SJSA1 (cell line): ENCODE results near the gene CYP11A1. TPM values are rescaled to one million over a fixed set of nuclear protein-coding genes. Genes with fewer than 3 reads are reported as not detected.

ENCODE experiments used
- DNase-seq, 2 experiments: peaks; one replicate each; pipeline ENCODE4 v3.0.0-alpha.2; 2015 to 2020; ENCODE audit warnings: low spot score in 2 of 2, low read depth in 1 of 2
- H3K27ac ChIP-seq: fragments of 250-450 bp; sonication (Bioruptor Pico); 2 replicates; pipeline ENCODE4 v1.5.1; 2020; ENCODE audit warnings: mild to moderate bottlenecking, moderate library complexity
- H3K27me3 ChIP-seq: fragments of 250-450 bp; sonication (Bioruptor Pico); replicated peaks from 2 replicates; pipeline ENCODE4 v1.5.1; 2020; ENCODE audit warnings: mild to moderate bottlenecking, moderate library complexity
- H3K36me3 ChIP-seq: fragments of 250-450 bp; sonication (Bioruptor Pico); 2 replicates; pipeline ENCODE4 v1.5.1; 2020; ENCODE audit warnings: mild to moderate bottlenecking
- H3K4me1 ChIP-seq: fragments of 250-450 bp; sonication (Bioruptor Pico); replicated peaks from 2 replicates; pipeline ENCODE4 v1.6.1; 2021; ENCODE audit warnings: mild to moderate bottlenecking
- H3K4me3 ChIP-seq: fragments of 250-450 bp; sonication (Bioruptor Pico); 2 replicates; pipeline ENCODE4 v1.5.1; 2020; ENCODE audit warnings: mild to moderate bottlenecking
- H3K9me3 ChIP-seq: fragments of 250-450 bp; sonication (Bioruptor Pico); replicated peaks from 2 replicates; pipeline ENCODE4 v1.5.1; 2020; ENCODE audit warnings: mild to moderate bottlenecking
- total RNA-seq: library from RNA; depleted of rRNA; stranded (reverse); fragments of >200 nt; shearing (Covaris generic); gene quantifications from 2 replicates; pipeline ENCODE4 v1.2.3, GENCODE V29; 2014

The CYP11A1 gene
- total RNA-seq, 1 experiment from 2014 or later, result 1.3 TPM

DNA sequence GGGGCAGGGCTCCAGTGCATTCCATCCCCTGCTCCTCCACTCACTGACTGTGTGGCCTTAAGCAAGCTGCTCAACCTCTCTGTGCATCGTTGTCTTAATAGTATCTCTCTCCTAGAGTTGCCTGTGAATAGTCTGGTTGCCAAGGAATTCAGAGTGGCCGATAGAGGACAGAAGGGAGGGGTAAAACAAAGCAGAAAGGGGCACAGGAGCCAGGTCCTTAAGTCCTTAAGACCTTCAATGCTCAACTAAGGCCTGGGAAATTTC, 13.7 kb upstream of the CYP11A1 start:
- no peak overlapping the region for H3K27ac ChIP-seq
- no peak for DNase-seq
- H3K9me3 ChIP-seq, result no peaks in the 10 kb centered on the region
- no peaks in the 10 kb centered on the region for H3K36me3 ChIP-seq
- no peaks in the 10 kb centered on the region for H3K27me3 ChIP-seq
- peaks cover 20% of the 10 kb centered on the region for H3K4me1 ChIP-seq
- no peak overlapping the region for H3K4me3 ChIP-seq

DNA sequence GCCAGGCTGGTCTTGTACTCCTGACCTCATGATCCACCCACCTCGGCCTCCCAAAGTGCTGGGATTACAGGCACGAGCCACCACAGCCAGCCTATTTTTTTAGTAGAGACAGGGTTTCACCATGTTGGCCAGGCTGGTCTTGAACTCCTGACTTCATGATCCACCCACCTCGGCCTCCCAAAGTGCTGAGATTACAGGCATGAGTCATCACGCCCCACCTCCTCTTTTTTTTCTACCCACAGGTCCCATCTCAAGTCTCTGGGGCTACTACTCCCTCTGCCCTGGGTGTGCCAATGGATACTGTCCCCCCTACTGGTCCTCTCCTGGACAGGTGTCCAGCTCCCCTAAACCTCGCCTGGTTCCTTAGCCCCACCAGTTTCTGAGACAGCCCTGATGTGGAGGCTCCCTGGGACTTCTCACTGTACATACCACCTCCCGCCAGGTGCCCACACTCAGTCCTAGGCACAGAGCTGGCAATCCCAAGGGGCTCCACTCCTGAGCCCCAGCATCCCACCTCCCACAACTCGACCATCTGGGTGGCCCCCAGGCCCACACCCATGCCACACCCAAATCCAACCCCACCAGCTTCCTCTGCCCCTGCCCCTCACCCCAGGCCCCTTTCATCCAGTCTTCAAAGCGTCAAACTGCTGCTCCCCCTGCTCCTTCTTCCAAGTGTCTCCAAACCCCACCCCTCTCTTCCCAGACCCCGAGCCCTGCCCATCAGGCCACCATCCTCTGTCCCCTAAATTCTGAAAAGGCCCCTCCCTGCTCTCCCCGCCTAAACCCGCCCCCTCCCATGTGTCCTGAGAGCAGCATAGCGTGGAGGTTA, 13.1 kb upstream of the CYP11A1 start:
- Histone ChIP-seq H3K9me3 (no peaks in the 10 kb centered on the region), H3K27ac (no peak overlapping the region), H3K36me3 (no peaks in the 10 kb centered on the region), H3K27me3 (no peaks in the 10 kb centered on the region), H3K4me1 (peaks cover 15% of the 10 kb centered on the region), H3K4me3 (no peak overlapping the region)
- DNase-seq, result no peak

- Histone ChIP-seq H3K4me1 (peaks cover 13% of the 10 kb centered on the region), H3K27ac (no peak overlapping the region), H3K27me3 (no peaks in the 10 kb centered on the region), H3K9me3 (no peaks in the 10 kb centered on the region), H3K36me3 (no peaks in the 10 kb centered on the region), H3K4me3 (no peak overlapping the region)
- DNase-seq, result peak in 1 of 2 experiments; percentile 40
Observed at GRCh38 chr15:74378848-74379247, 11.4 kb upstream of the CYP11A1 start.

- Histone ChIP-seq H3K27ac (no peak overlapping the region), H3K4me1 (peaks cover 18% of the 10 kb centered on the region), H3K4me3 (no peak overlapping the region), H3K9me3 (no peaks in the 10 kb centered on the region), H3K36me3 (no peaks in the 10 kb centered on the region), H3K27me3 (no peaks in the 10 kb centered on the region)
- no peak for DNase-seq
Observed at GRCh38 chr15:74377831-74378766, 10.7 kb upstream of the CYP11A1 start.

GRCh38 chr15:74376825-74377581, 9.6 kb upstream of the CYP11A1 start:
- H3K4me3 ChIP-seq, result no peak overlapping the region

GRCh38 chr15:74376226-74376625, 8.8 kb upstream of the CYP11A1 start:
- Histone ChIP-seq H3K9me3 (no peaks in the 10 kb centered on the region), H3K4me3 (no peak overlapping the region), H3K36me3 (no peaks in the 10 kb centered on the region), H3K4me1 (peaks cover 18% of the 10 kb centered on the region), H3K27ac (no peak overlapping the region), H3K27me3 (peaks cover 6% of the 10 kb centered on the region; the same call in 1 of the 2 replicates)
- DNase-seq, result no peak

More at GRCh38 chr15:74376825-74377581, 9.6 kb upstream of the CYP11A1 start:
- DNase-seq, result no peak
- H3K36me3 ChIP-seq, result no peaks in the 10 kb centered on the region
- H3K27me3 ChIP-seq, result no peaks in the 10 kb centered on the region
- no peak overlapping the region for H3K27ac ChIP-seq
- H3K4me1 ChIP-seq, result peaks cover 18% of the 10 kb centered on the region
- H3K9me3 ChIP-seq, result no peaks in the 10 kb centered on the region

DNA sequence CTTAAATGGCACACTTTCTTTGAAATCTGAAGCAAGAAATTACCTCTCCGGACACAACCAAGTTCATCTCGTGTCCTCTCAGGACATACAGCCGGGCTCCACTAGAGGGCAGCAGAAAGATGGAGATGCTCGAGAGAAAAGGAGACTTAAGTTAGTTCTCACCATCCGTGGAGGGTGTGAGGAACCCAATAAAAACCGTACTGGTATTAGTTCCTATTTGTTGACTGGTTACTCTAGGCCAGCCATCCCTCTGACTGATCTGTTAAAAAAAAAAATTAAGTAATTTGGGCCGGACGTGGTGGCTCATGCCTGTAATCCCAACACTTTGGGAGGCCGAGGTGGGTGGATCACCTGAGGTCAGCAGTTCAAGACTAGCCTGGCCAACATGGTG, 7.9 kb upstream of the CYP11A1 start:
- peak; percentile 69 to 79 for DNase-seq
- Histone ChIP-seq H3K9me3 (no peaks in the 10 kb centered on the region), H3K4me3 (no peak overlapping the region), H3K36me3 (no peaks in the 10 kb centered on the region), H3K27ac (no peak overlapping the region), H3K4me1 (peaks cover 18% of the 10 kb centered on the region), H3K27me3 (peaks cover 11% of the 10 kb centered on the region; the same call in 1 of the 2 replicates)

DNA sequence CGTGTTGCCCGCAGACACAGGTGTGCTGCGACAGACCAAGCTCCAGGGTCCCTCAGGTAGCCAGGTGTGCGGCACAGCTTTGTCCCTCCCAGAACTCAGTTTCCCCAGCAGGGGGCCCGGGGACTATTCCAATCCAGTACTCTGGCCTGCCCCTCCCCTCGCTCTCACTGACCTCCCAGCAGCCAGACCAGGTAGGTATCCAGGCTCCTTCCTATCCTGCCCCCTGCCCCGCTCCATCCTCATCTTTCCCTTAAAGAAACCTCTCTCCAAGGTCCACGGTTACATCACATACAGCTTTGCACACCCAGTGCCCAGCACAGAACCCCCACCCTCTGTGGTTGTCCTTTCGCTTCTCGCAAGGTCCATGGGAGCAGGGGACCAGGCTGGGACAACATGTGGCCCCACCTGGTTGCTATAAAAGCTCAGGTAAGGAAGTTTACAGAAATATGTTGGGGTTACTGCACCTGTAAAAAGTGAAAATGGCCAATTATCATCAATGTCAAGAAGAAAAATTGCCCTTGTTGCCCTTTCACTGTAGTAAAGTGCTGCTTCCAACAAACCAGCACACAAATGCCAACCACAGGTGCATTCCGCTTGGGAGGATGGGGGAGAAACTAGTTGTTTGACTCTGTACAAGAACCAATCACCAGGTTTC, 7.3 kb upstream of the CYP11A1 start:
- Histone ChIP-seq H3K4me1 (peaks cover 18% of the 10 kb centered on the region), H3K27ac (no peak overlapping the region)
- no peak for DNase-seq

GRCh38 chr15:74373731-74374647, 6.5 kb upstream of the CYP11A1 start:
- DNase-seq, result peak; percentile 87 to 91
- Histone ChIP-seq H3K4me1 (peaks cover 18% of the 10 kb centered on the region), H3K27me3 (peaks cover 16% of the 10 kb centered on the region; the same call in 1 of the 2 replicates), H3K36me3 (no peaks in the 10 kb centered on the region), H3K9me3 (no peaks in the 10 kb centered on the region), H3K27ac (no peak overlapping the region), H3K4me3 (peak overlapping the region; percentile 43)

More for the DNA sequence above, 7.3 kb upstream of the CYP11A1 start:
- Histone ChIP-seq H3K4me3 (peak overlapping the region; percentile 43), H3K36me3 (no peaks in the 10 kb centered on the region), H3K9me3 (no peaks in the 10 kb centered on the region), H3K27me3 (peaks cover 16% of the 10 kb centered on the region; the same call in 1 of the 2 replicates)

DNA sequence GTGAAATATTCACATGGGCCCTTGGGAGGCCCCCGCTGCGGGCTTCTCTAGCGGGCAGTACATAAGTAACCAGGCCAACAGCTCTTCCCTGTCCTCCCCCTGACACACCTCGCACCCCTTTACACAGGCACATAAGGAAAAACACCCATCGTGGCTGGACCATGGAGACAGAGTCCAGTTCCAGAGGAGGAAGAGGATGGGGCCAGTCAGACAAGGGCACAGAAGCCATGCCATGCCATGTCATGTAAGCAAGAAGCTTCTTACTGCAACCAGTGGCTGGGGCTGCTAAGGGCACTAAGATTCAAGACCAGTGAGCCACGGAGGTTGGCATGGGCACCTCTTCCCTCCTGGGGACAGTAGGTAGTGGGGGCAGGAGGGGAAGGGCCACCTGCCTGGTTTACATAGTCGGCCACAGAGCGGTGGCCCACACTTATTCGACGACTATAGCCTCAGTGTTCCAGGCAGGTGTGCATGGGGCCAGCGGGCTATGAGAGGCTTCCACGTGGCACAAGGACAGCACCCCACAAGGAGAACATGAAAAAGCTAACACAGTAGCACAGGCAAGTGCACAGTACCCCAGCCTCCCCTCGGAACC, 5.7 kb upstream of the CYP11A1 start:
- no peak overlapping the region for H3K27ac ChIP-seq
- no peak overlapping the region for H3K4me3 ChIP-seq
- H3K4me1 ChIP-seq, result peaks cover 18% of the 10 kb centered on the region
- H3K9me3 ChIP-seq, result no peaks in the 10 kb centered on the region
- H3K36me3 ChIP-seq, result no peaks in the 10 kb centered on the region
- H3K27me3 ChIP-seq, result peaks cover 16% of the 10 kb centered on the region; the same call in 1 of the 2 replicates
- no peak for DNase-seq

GRCh38 chr15:74370471-74370870, 3.0 kb upstream of the CYP11A1 start:
- H3K27ac ChIP-seq, result no peak overlapping the region
- no peak for DNase-seq
- peaks cover 27% of the 10 kb centered on the region for H3K27me3 ChIP-seq
- H3K36me3 ChIP-seq, result no peaks in the 10 kb centered on the region
- H3K4me1 ChIP-seq, result peaks cover 23% of the 10 kb centered on the region
- no peaks in the 10 kb centered on the region for H3K9me3 ChIP-seq
- no peak overlapping the region for H3K4me3 ChIP-seq

DNA sequence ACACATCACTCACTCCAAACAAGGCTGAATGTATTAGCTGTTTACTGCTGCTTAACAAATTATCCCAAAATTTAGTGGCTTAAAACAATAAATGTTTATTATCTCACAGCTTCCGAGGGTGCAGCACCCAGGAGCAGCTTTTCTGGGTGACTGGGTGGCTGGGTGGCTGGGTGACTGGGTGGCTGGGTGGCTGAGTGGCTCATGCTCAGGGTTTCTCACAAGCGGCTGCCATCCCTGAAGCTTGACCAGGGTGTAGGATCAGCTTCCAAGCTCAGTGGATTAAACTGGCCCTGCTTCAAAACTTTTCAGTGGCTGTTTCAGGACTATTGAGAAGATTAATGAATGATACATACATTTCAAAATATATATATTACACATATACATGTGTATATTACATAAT, 2.3 kb upstream of the CYP11A1 start:
- Histone ChIP-seq H3K4me1 (peaks cover 22% of the 10 kb centered on the region), H3K27ac (no peak overlapping the region), H3K27me3 (peaks cover 32% of the 10 kb centered on the region), H3K36me3 (no peaks in the 10 kb centered on the region), H3K9me3 (no peaks in the 10 kb centered on the region), H3K4me3 (no peak overlapping the region)
- no peak for DNase-seq
